A549 (cell line): ENCODE measurements around the gene PFDN1. TPM values are rescaled to one million over a fixed set of nuclear protein-coding genes. Genes with fewer than 3 reads are reported as not detected.

Source experiments
- ATAC-seq, 2 experiments: fragments of 200-7000 bp in 1 of 2; fragments of >200 bp in 1 of 2; cut with Nextera tagmentation in 1 of 2; cut with Tn5 transposase in 1 of 2; 3 replicates each; pipeline versions ENCODE4 v1.8.0 to v1.9.1; 2018 to 2020; ENCODE audit warnings: mild to moderate bottlenecking in 1 of 2, moderate library complexity in 1 of 2
- CTCF ChIA-PET: fragments of 300-600 bp; sonication (Branson Sonifier 250); formaldehyde crosslinking; extraction: SDS; loops from one replicate; lab custom pipeline; 2021; ENCODE audit warnings: antibody characterized with exemption, inconsistent platforms; lab: Yijun Ruan, JAX
- POLR2A ChIA-PET: fragments of 350-600 bp; formaldehyde crosslinking; extraction: SDS; loops from one replicate; lab custom pipeline; 2021; ENCODE audit warnings: antibody characterized with exemption, inconsistent platforms; lab: Yijun Ruan, JAX
- DNase-seq, 2 experiments: peaks; one replicate each; pipeline versions ENCODE4 v3.0.0 to v3.0.0-alpha.2; 2011 to 2016; ENCODE audit warnings: low read depth in 1 of 2, low spot score in 1 of 2
- FAIRE-seq: peaks from 2 replicates; lab custom pipeline; 2011; peaks lifted over from hg19 to GRCh38; lab: Jason Lieb, UNC
- H3K27ac ChIP-seq, 2 experiments: fragments of >200 bp; sonication (Bioruptor Twin); formaldehyde crosslinking; 3 replicates each; pipeline ENCODE4 v1.5.1; 2016 to 2017
- H3K4me1 ChIP-seq: fragments of >200 bp; sonication (Bioruptor Twin); formaldehyde crosslinking; 3 replicates; pipeline ENCODE4 v1.6.1; 2016
- H3K4me2 ChIP-seq: fragments of >200 bp; sonication (Bioruptor Twin); formaldehyde crosslinking; 3 replicates; pipeline ENCODE4 v1.6.1; 2016
- H3K4me3 ChIP-seq: fragments of >200 bp; sonication (Bioruptor Twin); formaldehyde crosslinking; 3 replicates; pipeline ENCODE4 v1.5.1; 2016
- H3K9me3 ChIP-seq: fragments of >200 bp; sonication (Bioruptor Twin); formaldehyde crosslinking; 3 replicates; pipeline ENCODE4 v1.6.1; 2016
- BHLHE40 ChIP-seq: IDR thresholded peaks from 2 replicates; pipeline ENCODE4 v1.6.1; 2012; ENCODE audit warnings: low read depth, low read length, inconsistent platforms
- FOSB ChIP-seq: fragments of 250-450 bp; sonication (Bioruptor Pico); IDR thresholded peaks from 2 replicates; pipeline ENCODE4 v1.5.0; 2020; ENCODE audit warnings: mild to moderate bottlenecking, moderate library complexity
- FOSL2 ChIP-seq, 2 experiments: fragments of 450-650 bp in 1 of 2; fragments of >200 bp in 1 of 2; sonication (Bioruptor Twin) in 1 of 2; formaldehyde crosslinking; IDR thresholded peaks; 2 replicates each; pipeline versions ENCODE4 v1.5.0 to v1.6.1; 2016 to 2020; ENCODE audit warnings: mild to moderate bottlenecking in 1 of 2, moderate library complexity in 1 of 2
- HOXA7 ChIP-seq: fragments of 250-450 bp; sonication (Bioruptor Pico); IDR thresholded peaks from 2 replicates; pipeline ENCODE4 v1.5.0; 2020; ENCODE audit warnings: mild to moderate bottlenecking, moderate library complexity
- HOXB13 ChIP-seq: fragments of 250-450 bp; sonication (Bioruptor Pico); IDR thresholded peaks from 2 replicates; pipeline ENCODE4 v1.5.0; 2020; ENCODE audit warnings: low read depth, mild to moderate bottlenecking, moderate library complexity
- JUN ChIP-seq, 2 experiments: fragments of >200 bp; sonication (Bioruptor Twin); formaldehyde crosslinking; IDR thresholded peaks; 2 replicates in 1 of 2; 3 replicates in 1 of 2; pipeline ENCODE4 v1.6.1; 2016 to 2017
- JUNB ChIP-seq: fragments of >200 bp; sonication (Bioruptor Twin); formaldehyde crosslinking; IDR thresholded peaks from 2 replicates; pipeline ENCODE4 v1.6.1; 2016
- KDM1A ChIP-seq: fragments of 200-600 bp; sonication (generic); IDR thresholded peaks from 2 replicates; pipeline ENCODE4 v1.6.1; 2016; ENCODE audit warnings: low read depth, mild to moderate bottlenecking
- MAZ ChIP-seq: fragments of 150-350 bp; IDR thresholded peaks from 2 replicates; pipeline ENCODE4 v1.6.1; 2014; ENCODE audit warnings: antibody characterized with exemption, low read depth, low read length, borderline replicate concordance
- NFE2L2 ChIP-seq: fragments of 150-350 bp; conservative IDR thresholded peaks from 2 replicates; pipeline ENCODE4 v1.6.1; 2014; ENCODE audit warnings: low read length
- PHF8 ChIP-seq: fragments of 200-600 bp; sonication (generic); IDR thresholded peaks from 2 replicates; pipeline ENCODE4 v1.6.1; 2016; ENCODE audit warnings: low read depth, mild to moderate bottlenecking, antibody characterized with exemption, moderate library complexity, borderline replicate concordance
- POLR2AphosphoS2 ChIP-seq: conservative IDR thresholded peaks from 2 replicates; pipeline ENCODE4 v1.6.1; 2012; ENCODE audit warnings: low read length, improper control_type of control experiment, inconsistent platforms
- RFX5 ChIP-seq: fragments of 450-650 bp; IDR thresholded peaks from 2 replicates; pipeline ENCODE4 v1.7.1; 2014; ENCODE audit warnings: antibody characterized with exemption, mild to moderate bottlenecking, moderate library complexity
- ZNF302 ChIP-seq: fragments of 250-450 bp; sonication (Bioruptor Pico); IDR thresholded peaks from 2 replicates; pipeline ENCODE4 v1.9.0; 2021; ENCODE audit warnings: inconsistent platforms, mild to moderate bottlenecking, moderate library complexity
- WGBS: methylation state at CpG from one replicate; pipeline ENCODE4 v1.1.6; 2017; ENCODE audit errors: missing lambda C conversion rate; 5-methylcytosine and 5-hydroxymethylcytosine counted together
- polyA plus RNA-seq, 4 experiments: library from polyadenylated mRNA; depleted of rRNA in 3 of 4; stranded (reverse); fragments of >200 nt; fragmentation: RNase III in 1 of 4; extraction: RNeasy Plus Mini Kit Qiagen cat#74134 plus additional on column Dnase treatment in 1 of 4; gene quantifications; 2 replicates in 3 of 4; 3 replicates in 1 of 4; pipeline ENCODE4 v1.2.3, GENCODE V29; 2011 to 2017
- TF ChIP-seq, protein P1 (sequence below): fragments of 200-600 bp; sonication (generic); IDR thresholded peaks from 2 replicates; pipeline ENCODE4 v1.6.1; 2016; ENCODE audit warnings: antibody characterized with exemption, mild to moderate bottlenecking, moderate library complexity
- TF ChIP-seq, protein P2 (sequence below): IDR thresholded peaks from 2 replicates; pipeline ENCODE4 v1.6.1; 2012; ENCODE audit warnings: low read depth, borderline replicate concordance
- TF ChIP-seq, protein P3 (sequence below): fragments of >200 bp; sonication (Bioruptor Twin); formaldehyde crosslinking; IDR thresholded peaks from 3 replicates; pipeline ENCODE4 v1.6.1; 2016
- TF ChIP-seq, protein P4 (sequence below): fragments of 250-450 bp; sonication (Bioruptor Pico); IDR thresholded peaks from 2 replicates; pipeline ENCODE4 v1.5.0; 2021; ENCODE audit warnings: mild to moderate bottlenecking, moderate library complexity, borderline replicate concordance

Gene PFDN1
- polyA plus RNA-seq, 2 of the 4 experiments (the other 2 are of a cell fraction) = 90.4 to 201 TPM

DNA sequence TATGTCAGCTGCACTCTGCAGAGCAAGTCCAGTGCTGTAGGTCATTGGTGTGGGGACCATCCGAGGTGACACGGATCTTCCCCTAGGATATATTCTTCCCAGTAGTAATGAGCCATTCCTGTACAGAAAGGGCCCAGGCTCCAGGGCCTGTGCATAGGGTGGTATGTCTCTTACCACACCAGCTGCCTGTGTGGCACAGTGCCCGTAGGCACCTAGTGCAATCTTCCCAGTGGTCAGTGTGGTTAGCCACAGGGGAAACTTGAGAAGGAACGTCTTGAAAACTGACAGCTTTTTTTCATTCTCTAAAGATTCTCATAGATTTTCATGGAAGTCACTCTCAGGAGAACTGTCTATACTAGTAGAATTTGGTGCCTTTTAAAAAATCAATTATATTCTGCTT is 88.1 kb downstream of the PFDN1 start:
- no peak for DNase-seq
- no peak for FAIRE-seq
- POLR2A ChIA-PET = no interaction called here
- H3K4me1 ChIP-seq = peaks cover 21% of the 10 kb centered on the region
- TF ChIP-seq NFE2L2 (no peak), FOSB (no peak), JUNB (no peak), POLR2AphosphoS2 (no peak), HOXA7 (CRISPR knock-in tag) (no peak)
- TF ChIP-seq, protein P1, sequence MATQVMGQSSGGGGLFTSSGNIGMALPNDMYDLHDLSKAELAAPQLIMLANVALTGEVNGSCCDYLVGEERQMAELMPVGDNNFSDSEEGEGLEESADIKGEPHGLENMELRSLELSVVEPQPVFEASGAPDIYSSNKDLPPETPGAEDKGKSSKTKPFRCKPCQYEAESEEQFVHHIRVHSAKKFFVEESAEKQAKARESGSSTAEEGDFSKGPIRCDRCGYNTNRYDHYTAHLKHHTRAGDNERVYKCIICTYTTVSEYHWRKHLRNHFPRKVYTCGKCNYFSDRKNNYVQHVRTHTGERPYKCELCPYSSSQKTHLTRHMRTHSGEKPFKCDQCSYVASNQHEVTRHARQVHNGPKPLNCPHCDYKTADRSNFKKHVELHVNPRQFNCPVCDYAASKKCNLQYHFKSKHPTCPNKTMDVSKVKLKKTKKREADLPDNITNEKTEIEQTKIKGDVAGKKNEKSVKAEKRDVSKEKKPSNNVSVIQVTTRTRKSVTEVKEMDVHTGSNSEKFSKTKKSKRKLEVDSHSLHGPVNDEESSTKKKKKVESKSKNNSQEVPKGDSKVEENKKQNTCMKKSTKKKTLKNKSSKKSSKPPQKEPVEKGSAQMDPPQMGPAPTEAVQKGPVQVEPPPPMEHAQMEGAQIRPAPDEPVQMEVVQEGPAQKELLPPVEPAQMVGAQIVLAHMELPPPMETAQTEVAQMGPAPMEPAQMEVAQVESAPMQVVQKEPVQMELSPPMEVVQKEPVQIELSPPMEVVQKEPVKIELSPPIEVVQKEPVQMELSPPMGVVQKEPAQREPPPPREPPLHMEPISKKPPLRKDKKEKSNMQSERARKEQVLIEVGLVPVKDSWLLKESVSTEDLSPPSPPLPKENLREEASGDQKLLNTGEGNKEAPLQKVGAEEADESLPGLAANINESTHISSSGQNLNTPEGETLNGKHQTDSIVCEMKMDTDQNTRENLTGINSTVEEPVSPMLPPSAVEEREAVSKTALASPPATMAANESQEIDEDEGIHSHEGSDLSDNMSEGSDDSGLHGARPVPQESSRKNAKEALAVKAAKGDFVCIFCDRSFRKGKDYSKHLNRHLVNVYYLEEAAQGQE = no peak
- TF ChIP-seq, all 56 proteins: peak for 0
- no peak; a peak in 1 of 6 replicates for ATAC-seq
- WGBS = 71% methylated on average over 4 of the region's 4 CpGs
- H3K4me3 ChIP-seq = no peak overlapping the region
- no peak overlapping the region for H3K4me2 ChIP-seq
- H3K27ac ChIP-seq = no peak overlapping the region
- H3K9me3 ChIP-seq = no peaks in the 10 kb centered on the region
- CTCF ChIA-PET = interaction anchor here (0.7 to 0.9 kb wide), 3 partner anchors 22 to 137 kb away, joined by 3 read pairs; no protein-coding TSS in a partner anchor

DNA sequence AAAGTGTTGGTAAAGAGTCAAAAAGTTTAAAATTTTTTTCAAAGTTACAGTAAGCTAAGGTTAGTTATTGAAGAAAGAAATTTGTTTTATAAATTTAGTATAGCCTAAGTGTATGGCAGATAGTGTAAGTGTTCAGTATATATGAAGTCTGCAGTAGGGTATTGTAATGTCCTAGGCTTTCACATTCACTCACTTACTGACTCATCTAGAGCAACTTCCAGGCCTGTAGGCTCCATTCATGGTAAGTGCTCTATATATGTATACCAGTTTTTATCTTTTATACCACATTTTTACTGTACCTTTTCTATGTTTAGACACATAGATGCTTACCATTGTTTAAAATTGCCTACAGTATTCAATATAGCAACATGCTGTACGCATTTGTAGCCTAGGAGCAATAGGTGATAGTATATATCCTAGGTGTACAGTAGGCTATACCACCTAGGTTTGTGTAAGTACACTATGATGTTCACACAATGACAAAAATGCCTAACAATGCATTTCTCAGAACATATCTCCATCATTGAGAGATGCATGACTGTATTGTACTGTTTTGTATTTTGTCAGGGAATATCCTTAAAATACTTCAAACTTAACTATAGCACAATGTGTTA is 89.4 kb downstream of the PFDN1 start:
- H3K4me1 ChIP-seq = peaks cover 9% of the 10 kb centered on the region; the same call in 2 of the 3 replicates
- TF ChIP-seq BHLHE40 (no peak), KDM1A (no peak), NFE2L2 (no peak), PHF8 (no peak), HOXB13 (CRISPR knock-in tag) (no peak), RFX5 (no peak), FOSL2 (IDR thresholded peaks at IDR 0.05) (no peak), FOSL2 (CRISPR knock-in tag; IDR thresholded peaks at IDR 0.05) (no peak), MAZ (no peak), JUN (IDR thresholded peaks at IDR 0.05) (no peak), ZNF302 (no peak)
- TF ChIP-seq, protein P2, sequence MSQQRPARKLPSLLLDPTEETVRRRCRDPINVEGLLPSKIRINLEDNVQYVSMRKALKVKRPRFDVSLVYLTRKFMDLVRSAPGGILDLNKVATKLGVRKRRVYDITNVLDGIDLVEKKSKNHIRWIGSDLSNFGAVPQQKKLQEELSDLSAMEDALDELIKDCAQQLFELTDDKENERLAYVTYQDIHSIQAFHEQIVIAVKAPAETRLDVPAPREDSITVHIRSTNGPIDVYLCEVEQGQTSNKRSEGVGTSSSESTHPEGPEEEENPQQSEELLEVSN = no peak
- TF ChIP-seq, protein P3, sequence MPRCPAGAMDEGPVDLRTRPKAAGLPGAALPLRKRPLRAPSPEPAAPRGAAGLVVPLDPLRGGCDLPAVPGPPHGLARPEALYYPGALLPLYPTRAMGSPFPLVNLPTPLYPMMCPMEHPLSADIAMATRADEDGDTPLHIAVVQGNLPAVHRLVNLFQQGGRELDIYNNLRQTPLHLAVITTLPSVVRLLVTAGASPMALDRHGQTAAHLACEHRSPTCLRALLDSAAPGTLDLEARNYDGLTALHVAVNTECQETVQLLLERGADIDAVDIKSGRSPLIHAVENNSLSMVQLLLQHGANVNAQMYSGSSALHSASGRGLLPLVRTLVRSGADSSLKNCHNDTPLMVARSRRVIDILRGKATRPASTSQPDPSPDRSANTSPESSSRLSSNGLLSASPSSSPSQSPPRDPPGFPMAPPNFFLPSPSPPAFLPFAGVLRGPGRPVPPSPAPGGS = no peak
- TF ChIP-seq, protein P4, sequence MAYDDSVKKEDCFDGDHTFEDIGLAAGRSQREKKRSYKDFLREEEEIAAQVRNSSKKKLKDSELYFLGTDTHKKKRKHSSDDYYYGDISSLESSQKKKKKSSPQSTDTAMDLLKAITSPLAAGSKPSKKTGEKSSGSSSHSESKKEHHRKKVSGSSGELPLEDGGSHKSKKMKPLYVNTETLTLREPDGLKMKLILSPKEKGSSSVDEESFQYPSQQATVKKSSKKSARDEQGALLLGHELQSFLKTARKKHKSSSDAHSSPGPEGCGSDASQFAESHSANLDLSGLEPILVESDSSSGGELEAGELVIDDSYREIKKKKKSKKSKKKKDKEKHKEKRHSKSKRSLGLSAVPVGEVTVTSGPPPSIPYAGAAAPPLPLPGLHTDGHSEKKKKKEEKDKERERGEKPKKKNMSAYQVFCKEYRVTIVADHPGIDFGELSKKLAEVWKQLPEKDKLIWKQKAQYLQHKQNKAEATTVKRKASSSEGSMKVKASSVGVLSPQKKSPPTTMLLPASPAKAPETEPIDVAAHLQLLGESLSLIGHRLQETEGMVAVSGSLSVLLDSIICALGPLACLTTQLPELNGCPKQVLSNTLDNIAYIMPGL = no peak
- TF ChIP-seq, all 56 proteins: peak for 0
- no peak overlapping the region for H3K4me2 ChIP-seq
- DNase-seq (no peak), ATAC-seq (no peak), FAIRE-seq (no peak)
- 93% methylated on average over 1 of the region's 1 CpG for WGBS
- no peaks in the 10 kb centered on the region for H3K9me3 ChIP-seq
- POLR2A ChIA-PET = no interaction called here
- H3K27ac ChIP-seq = no peak overlapping the region
- CTCF ChIA-PET = interaction anchor here (0.5 to 0.7 kb wide), 2 partner anchors 132 to 435 kb away, joined by 3 read pairs; partner anchors contain the start of gene HBEGF
- no peak overlapping the region for H3K4me3 ChIP-seq
